Liver (tissue), 9 donors: ENCODE data around the gene LIPC. TPM values are rescaled to one million over a fixed set of nuclear protein-coding genes. Genes with fewer than 3 reads are reported as not detected.

Experiments
- DNase-seq: peaks from one replicate; pipeline ENCODE4 v3.0.0-alpha.2; 2017; ENCODE audit warnings: low spot score
- H3K27ac ChIP-seq, 2 donors: one replicate each; pipeline ENCODE4 v1.7.0; 2013; ENCODE audit warnings: inconsistent platforms in 2 of 2, low read length in 2 of 2, control low read depth in 1 of 2, low read depth in 1 of 2, mild to moderate bottlenecking in 1 of 2
- H3K27me3 ChIP-seq, 4 donors: one replicate each; pipeline versions ENCODE4 v1.6.1 to v1.7.0; 2013; ENCODE audit warnings: low read length in 3 of 4, inconsistent platforms in 1 of 4, mild to moderate bottlenecking in 1 of 4, moderate library complexity in 1 of 4; ENCODE audit not compliant: control insufficient read depth in 4 of 4, insufficient read depth in 4 of 4
- H3K36me3 ChIP-seq, 4 donors: one replicate each; pipeline versions ENCODE4 v1.6.1 to v1.7.0; 2013; ENCODE audit warnings: low read length in 3 of 4, mild to moderate bottlenecking in 3 of 4, low read depth in 1 of 4, moderate library complexity in 1 of 4; ENCODE audit not compliant: control insufficient read depth in 4 of 4, insufficient read depth in 3 of 4
- H3K4me1 ChIP-seq, 4 donors: one replicate each; pipeline versions ENCODE4 v1.6.1 to v1.7.0; 2013; ENCODE audit warnings: low read length in 3 of 4, mild to moderate bottlenecking in 3 of 4, moderate library complexity in 1 of 4; ENCODE audit not compliant: control insufficient read depth in 4 of 4, insufficient read depth in 4 of 4
- H3K4me3 ChIP-seq, 3 donors: one replicate each; pipeline versions ENCODE4 v1.6.1 to v1.7.0; 2013; ENCODE audit warnings: low read length in 3 of 3, control low read depth in 1 of 3, low read depth in 1 of 3, mild to moderate bottlenecking in 1 of 3
- H3K9ac ChIP-seq, 2 donors: one replicate each; pipeline ENCODE4 v1.7.0; 2013; ENCODE audit warnings: low read length in 2 of 2, mild to moderate bottlenecking in 2 of 2, moderate library complexity in 2 of 2, control low read depth in 1 of 2, low read depth in 1 of 2
- H3K9me3 ChIP-seq, 4 donors: one replicate each; pipeline versions ENCODE4 v1.6.1 to v1.7.0; 2013; ENCODE audit warnings: low read length in 3 of 4; ENCODE audit not compliant: control insufficient read depth in 4 of 4
- EGR1 ChIP-seq, 2 donors: IDR thresholded peaks; 2 replicates each; pipeline ENCODE4 v1.6.1; 2016 to 2018; ENCODE audit warnings: antibody characterized with exemption in 2 of 2, low read depth in 2 of 2
- FOXA1 ChIP-seq: IDR thresholded peaks from 2 replicates; pipeline ENCODE4 v1.6.1; 2016; ENCODE audit warnings: antibody characterized with exemption
- FOXA2 ChIP-seq: IDR thresholded peaks from 2 replicates; pipeline ENCODE4 v1.6.1; 2016; ENCODE audit warnings: antibody characterized with exemption
- GABPA ChIP-seq, 2 donors: IDR thresholded peaks in 1 of 2; conservative IDR thresholded peaks in 1 of 2; 2 replicates each; pipeline ENCODE4 v1.6.1; 2016; ENCODE audit warnings: antibody characterized with exemption in 2 of 2, mild to moderate bottlenecking in 1 of 2, moderate library complexity in 1 of 2
- HNF4A ChIP-seq, 2 donors: conservative IDR thresholded peaks; 2 replicates each; pipeline ENCODE4 v1.6.1; 2016; ENCODE audit warnings: antibody characterized with exemption in 2 of 2, mild to moderate bottlenecking in 2 of 2
- HNF4G ChIP-seq: IDR thresholded peaks from 2 replicates; pipeline ENCODE4 v1.6.1; 2016; ENCODE audit warnings: antibody characterized with exemption
- MAX ChIP-seq: IDR thresholded peaks from 2 replicates; pipeline ENCODE4 v1.6.1; 2016; ENCODE audit warnings: antibody characterized with exemption
- NR2F2 ChIP-seq: IDR thresholded peaks from 2 replicates; pipeline ENCODE4 v1.6.1; 2016; ENCODE audit warnings: antibody characterized with exemption
- RAD21 ChIP-seq, 2 donors: IDR thresholded peaks; 2 replicates each; pipeline ENCODE4 v1.6.1; 2016; ENCODE audit warnings: antibody characterized with exemption in 2 of 2, mild to moderate bottlenecking in 2 of 2
- REST ChIP-seq: IDR thresholded peaks from 2 replicates; pipeline ENCODE4 v1.6.1; 2016; ENCODE audit warnings: antibody characterized with exemption, mild to moderate bottlenecking
- RXRA ChIP-seq, 2 donors: IDR thresholded peaks; 2 replicates each; pipeline ENCODE4 v1.6.1; 2017 to 2018; ENCODE audit warnings: antibody characterized with exemption in 2 of 2, mild to moderate bottlenecking in 1 of 2
- SP1 ChIP-seq: IDR thresholded peaks from 2 replicates; pipeline ENCODE4 v1.6.1; 2018; ENCODE audit warnings: antibody characterized with exemption, mild to moderate bottlenecking
- TAF1 ChIP-seq: conservative IDR thresholded peaks from 2 replicates; pipeline ENCODE4 v1.6.1; 2016; ENCODE audit warnings: antibody characterized with exemption, mild to moderate bottlenecking
- YY1 ChIP-seq: IDR thresholded peaks from 2 replicates; pipeline ENCODE4 v1.6.1; 2016; ENCODE audit warnings: antibody characterized with exemption, mild to moderate bottlenecking
- ZBTB33 ChIP-seq: IDR thresholded peaks from 2 replicates; pipeline ENCODE4 v1.6.1; 2016; ENCODE audit warnings: antibody characterized with exemption
- WGBS: extraction: QIAGEN DNeasy Blood & Tissue Kit; methylation state at CpG from one replicate; pipeline ENCODE4 v1.1.7; 2013; 5-methylcytosine and 5-hydroxymethylcytosine counted together
- polyA plus RNA-seq, 2 donors: library from polyadenylated mRNA; stranded (reverse) in 1 of 2; unstranded in 1 of 2; fragments of 200-250 nt in 1 of 2; fragments of >200 nt in 1 of 2; fragmentation: Nextera tagmentation in 1 of 2; extraction: Ambion mirVana in 1 of 2; gene quantifications; one replicate each; pipeline versions ENCODE4 v1.2.1 to v1.2.3, GENCODE V29; 2013 to 2015
- total RNA-seq, 2 donors: library from RNA; depleted of rRNA; stranded (reverse); fragments of >200 nt; gene quantifications; one replicate each; pipeline ENCODE4 v1.2.3, GENCODE V29; 2014
- TF ChIP-seq, protein P1 (sequence below): fragments of 150-350 bp; IDR thresholded peaks from 2 replicates; pipeline ENCODE4 v1.5.1; 2017; ENCODE audit warnings: improper control_type of control experiment, low read depth, low read length; ENCODE audit not compliant: missing input control
- donor health status: healthy.
- donor health status: healthy.
- donor health status: healthy.
- donor health status: healthy.
- donor health status: healthy.

The LIPC gene
- total and polyA plus RNA-seq, 4 donors: 60.1 to 268 (median 131) TPM

DNA sequence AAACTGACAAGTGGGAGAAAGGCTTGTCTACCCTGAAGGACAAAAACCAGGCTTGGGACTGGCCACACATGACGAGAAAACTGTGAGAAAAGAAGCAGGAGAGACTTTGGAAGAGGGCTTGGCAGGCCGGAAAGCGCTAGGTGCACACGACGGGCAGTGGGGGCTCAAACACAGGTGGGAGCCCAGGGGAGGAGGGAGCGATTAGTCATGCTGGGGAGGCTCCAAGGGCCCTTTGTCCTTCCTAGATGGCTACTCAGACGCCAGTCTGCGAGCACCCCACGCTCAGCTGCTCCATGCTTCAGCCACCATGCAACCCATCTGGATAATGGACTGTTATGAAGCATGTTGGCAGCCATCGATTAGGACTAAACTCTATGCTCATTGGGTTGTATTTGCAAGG is 17.1 kb downstream of the LIPC start:
- Histone ChIP-seq H3K9ac (no peak overlapping the region), H3K4me3 (no peak overlapping the region), H3K27me3 (no peaks in the 10 kb centered on the region), H3K27ac (no peak overlapping the region), H3K9me3 (no peaks in the 10 kb centered on the region), H3K36me3 (peaks cover 0 to 4% (median 0%) of the 10 kb centered on the region in 4 donors), H3K4me1 (peaks cover 7 to 31% (median 15%) of the 10 kb centered on the region in 4 donors)
- no peak for DNase-seq
- 74% methylated on average over 10 of the region's 10 CpGs for WGBS
- TF ChIP-seq HNF4G (no peak), ZBTB33 (no peak), TAF1 (no peak), HNF4A (conservative IDR thresholded peaks at IDR 0.05) (no peak), MAX (no peak), EGR1 (IDR thresholded peaks at IDR 0.05; ENCODE audit: low read depth in 2 of 2) (no peak), FOXA1 (no peak), SP1 (no peak), GABPA (IDR thresholded peaks at IDR 0.05 in 1 of 2, conservative IDR thresholded peaks at IDR 0.05 in 1 of 2) (no peak), REST (no peak), NR2F2 (no peak), FOXA2 (no peak), RXRA (IDR thresholded peaks at IDR 0.05) (no peak)
- TF ChIP-seq, protein P1, sequence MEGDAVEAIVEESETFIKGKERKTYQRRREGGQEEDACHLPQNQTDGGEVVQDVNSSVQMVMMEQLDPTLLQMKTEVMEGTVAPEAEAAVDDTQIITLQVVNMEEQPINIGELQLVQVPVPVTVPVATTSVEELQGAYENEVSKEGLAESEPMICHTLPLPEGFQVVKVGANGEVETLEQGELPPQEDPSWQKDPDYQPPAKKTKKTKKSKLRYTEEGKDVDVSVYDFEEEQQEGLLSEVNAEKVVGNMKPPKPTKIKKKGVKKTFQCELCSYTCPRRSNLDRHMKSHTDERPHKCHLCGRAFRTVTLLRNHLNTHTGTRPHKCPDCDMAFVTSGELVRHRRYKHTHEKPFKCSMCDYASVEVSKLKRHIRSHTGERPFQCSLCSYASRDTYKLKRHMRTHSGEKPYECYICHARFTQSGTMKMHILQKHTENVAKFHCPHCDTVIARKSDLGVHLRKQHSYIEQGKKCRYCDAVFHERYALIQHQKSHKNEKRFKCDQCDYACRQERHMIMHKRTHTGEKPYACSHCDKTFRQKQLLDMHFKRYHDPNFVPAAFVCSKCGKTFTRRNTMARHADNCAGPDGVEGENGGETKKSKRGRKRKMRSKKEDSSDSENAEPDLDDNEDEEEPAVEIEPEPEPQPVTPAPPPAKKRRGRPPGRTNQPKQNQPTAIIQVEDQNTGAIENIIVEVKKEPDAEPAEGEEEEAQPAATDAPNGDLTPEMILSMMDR: no peak

DNA sequence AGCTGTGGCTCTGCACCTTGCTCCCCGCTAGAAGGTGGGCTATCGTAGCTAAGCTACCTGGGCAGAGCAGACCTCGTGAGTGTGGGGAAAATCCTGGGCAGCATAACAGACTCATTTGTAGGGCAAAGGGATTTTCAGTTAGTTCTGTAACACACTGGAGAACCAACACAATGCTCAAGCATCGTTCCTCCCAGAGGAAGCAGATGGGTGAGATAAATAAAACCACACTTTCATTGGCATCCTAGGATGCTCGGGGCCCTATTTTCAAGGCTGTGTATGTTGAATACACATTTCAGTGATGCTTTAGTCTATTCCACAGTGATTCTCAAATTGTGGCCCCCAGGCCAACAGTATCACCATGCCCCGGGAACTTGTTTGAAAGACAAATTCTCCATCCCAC is 20.0 kb downstream of the LIPC start:
- Histone ChIP-seq H3K9ac (no peak overlapping the region), H3K36me3 (peaks cover 0 to 4% (median 0%) of the 10 kb centered on the region in 4 donors), H3K4me1 (peaks cover 2 to 12% (median 8%) of the 10 kb centered on the region in 4 donors), H3K9me3 (no peaks in the 10 kb centered on the region), H3K27ac (no peak overlapping the region), H3K27me3 (no peaks in the 10 kb centered on the region), H3K4me3 (no peak overlapping the region)
- DNase-seq: no peak
- 89% methylated on average over 6 of the region's 6 CpGs for WGBS
- TF ChIP-seq ZBTB33 (no peak), FOXA2 (no peak), NR2F2 (no peak), RAD21 (IDR thresholded peaks at IDR 0.05) (no peak), FOXA1 (no peak), REST (no peak), YY1 (no peak), HNF4G (no peak)
- TF ChIP-seq, protein P1: no peak
